G401.6 (cell line): Measurements from ENCODE around the gene FAM83G.
"Not testable (repeated sequence)": the region's sequence is repeated elsewhere in the genome, so short reads cannot be mapped to it uniquely, and the experiment has no call there.

Source experiments
- FAIRE-seq: peaks from 2 replicates; lab custom pipeline; 2012; peaks lifted over from hg19 to GRCh38; lab: Jason Lieb, UNC

The FAM83G gene

GRCh38 chr17:19004421-19005136, at the start of gene FAM83G:
FAM83G (minus strand) TSS chr17:19004764; CDS start chr17:19004041, 723 bp downstream.
- no peak for FAIRE-seq

- FAIRE-seq: not testable (repeated sequence)
These were observed 44.3 kb upstream of the FAM83G start for GRCh38 chr17:19048826-19049225.

GRCh38 chr17:19047510-19047909, 42.9 kb upstream of the FAM83G start:
- FAIRE-seq: not testable (repeated sequence)

- not testable (repeated sequence) for FAIRE-seq
These were observed 42.3 kb upstream of the FAM83G start, which contains the start of gene GRAP for GRCh38 chr17:19046782-19047375. GRAP (minus strand) TSS chr17:19046957; CDS start chr17:19046926, 31 bp downstream.

GRCh38 chr17:19044643-19045042, 40.1 kb upstream of the FAM83G start:
- FAIRE-seq: not testable (repeated sequence)

GRCh38 chr17:19043032-19043431, 38.5 kb upstream of the FAM83G start:
- FAIRE-seq: not testable (repeated sequence)

- FAIRE-seq: not testable (repeated sequence)
These were observed 37.8 kb upstream of the FAM83G start for GRCh38 chr17:19042369-19042768.

GRCh38 chr17:19041871-19042270, 37.3 kb upstream of the FAM83G start:
- FAIRE-seq: not testable (repeated sequence)

GRCh38 chr17:19040350-19040749, 35.8 kb upstream of the FAM83G start:
- not testable (repeated sequence) for FAIRE-seq

- FAIRE-seq: not testable (repeated sequence)
These were observed 34.2 kb upstream of the FAM83G start for GRCh38 chr17:19038730-19039129.

- FAIRE-seq: not testable (repeated sequence)
These were observed 33.4 kb upstream of the FAM83G start for GRCh38 chr17:19038007-19038406.

- not testable (repeated sequence) for FAIRE-seq
These were observed 33.0 kb upstream of the FAM83G start for GRCh38 chr17:19037547-19037946.

- not testable (repeated sequence) for FAIRE-seq
These were observed 31.6 kb upstream of the FAM83G start for GRCh38 chr17:19036186-19036585.

- FAIRE-seq: peak; percentile 85
These were observed 27.9 kb upstream of the FAM83G start for GRCh38 chr17:19032377-19032988.

GRCh38 chr17:19031729-19032128, 27.2 kb upstream of the FAM83G start:
- FAIRE-seq: peak; percentile 17

- FAIRE-seq: not testable (repeated sequence)
These were observed 26.3 kb upstream of the FAM83G start for GRCh38 chr17:19030771-19031449.

GRCh38 chr17:19029740-19030139, 25.2 kb upstream of the FAM83G start:
- FAIRE-seq: not testable (repeated sequence)

- FAIRE-seq: not testable (repeated sequence)
These were observed 24.1 kb upstream of the FAM83G start for GRCh38 chr17:19028671-19029070.

- FAIRE-seq: no peak
These were observed 19.8 kb upstream of the FAM83G start for GRCh38 chr17:19024101-19025078.

- no peak for FAIRE-seq
These were observed 18.8 kb upstream of the FAM83G start for GRCh38 chr17:19023209-19023999.
